K562 (cell line): ENCODE measurements around the gene VRK2.

Experiments
- CTCF ChIP-seq, 3 experiments: IDR thresholded peaks in 2 of 3; conservative IDR thresholded peaks in 1 of 3; 2 replicates each; pipeline ENCODE4 v1.5.1; 2011 to 2012; ENCODE audit warnings: low read length in 3 of 3, mild to moderate bottlenecking in 3 of 3, control low read depth in 2 of 3, improper control_type of control experiment in 1 of 3, inconsistent platforms in 1 of 3, low read depth in 1 of 3, mixed read lengths in 1 of 3, moderate library complexity in 1 of 3; ENCODE audit not compliant: insufficient read depth in 2 of 3
- EZH2 ChIP-seq: IDR thresholded peaks from 2 replicates; pipeline ENCODE4 v1.6.1; 2012; ENCODE audit warnings: low read depth, mild to moderate bottlenecking, inconsistent platforms, low read length, borderline replicate concordance
- FOXM1 ChIP-seq, 2 experiments: fragments of 450-650 bp in 1 of 2; sonication (generic) in 1 of 2; formaldehyde crosslinking in 1 of 2; IDR thresholded peaks; 2 replicates each; pipeline versions ENCODE4 v1.6.1 to v1.9.0; 2017 to 2022; ENCODE audit warnings: low read depth in 2 of 2, mild to moderate bottlenecking in 2 of 2, missing genetic modification reagents in 1 of 2, moderate library complexity in 1 of 2
- KDM1A ChIP-seq, 2 experiments: fragments of 450-650 bp; IDR thresholded peaks; 2 replicates each; pipeline ENCODE4 v1.6.1; 2016; ENCODE audit warnings: mild to moderate bottlenecking in 2 of 2
- YY1 ChIP-seq, 3 experiments: IDR thresholded peaks; 2 replicates each; pipeline ENCODE4 v1.6.1; 2011; ENCODE audit warnings: low read length in 2 of 3, mild to moderate bottlenecking in 2 of 3, moderate library complexity in 2 of 3, borderline replicate concordance in 1 of 3, control low read depth in 1 of 3, low read depth in 1 of 3; ENCODE audit not compliant: insufficient read depth in 3 of 3, insufficient replicate concordance in 2 of 3, control insufficient read depth in 1 of 3, insufficient read length in 1 of 3; ENCODE audit errors: extremely low read depth in 1 of 3
- ZNF318 ChIP-seq, 2 experiments: fragments of 450-650 bp; IDR thresholded peaks; 2 replicates each; pipeline ENCODE4 v1.6.1; 2016; ENCODE audit warnings: mild to moderate bottlenecking in 2 of 2, borderline replicate concordance in 1 of 2, low read depth in 1 of 2, moderate library complexity in 1 of 2
- TF ChIP-seq, protein P1 (sequence below): fragments of 250-450 bp; sonication (Bioruptor Pico); IDR thresholded peaks from 2 replicates; pipeline ENCODE4 v1.5.0; 2020; ENCODE audit warnings: mild to moderate bottlenecking, borderline replicate concordance
- TF ChIP-seq, protein P2 (sequence below): fragments of 450-650 bp; IDR thresholded peaks from 2 replicates; pipeline ENCODE4 v1.7.1; 2018; ENCODE audit warnings: mild to moderate bottlenecking, low read depth; ENCODE audit not compliant: partially characterized antibody
- TF ChIP-seq, protein P3 (sequence below): fragments of 450-650 bp; IDR thresholded peaks from 2 replicates; pipeline ENCODE4 v1.6.1; 2016; ENCODE audit warnings: missing biosample characterization, missing genetic modification characterization

GRCh38 chr2:58044145-58044544 is 2.5 kb upstream of the VRK2 start:
- TF ChIP-seq YY1 (IDR thresholded peaks at IDR 0.05; ENCODE audit: borderline replicate concordance in 1 of 3, control insufficient read depth in 1 of 3, extremely low read depth in 1 of 3, insufficient read depth in 3 of 3, insufficient read length in 1 of 3, insufficient replicate concordance in 2 of 3, low read depth in 1 of 3, low read length in 2 of 3) (peak in 1 of 3 experiments; percentile 17), EZH2 (no peak), CTCF (IDR thresholded peaks at IDR 0.05 in 2 of 3, conservative IDR thresholded peaks at IDR 0.05 in 1 of 3; ENCODE audit: insufficient read depth in 2 of 3, low read depth in 1 of 3, low read length in 3 of 3) (no peak), FOXM1 (IDR thresholded peaks at IDR 0.05; ENCODE audit: low read depth) (no peak), FOXM1 (CRISPR knock-in tag; IDR thresholded peaks at IDR 0.05; ENCODE audit: low read depth) (no peak), ZNF318 (IDR thresholded peaks at IDR 0.05; ENCODE audit: borderline replicate concordance in 1 of 2, low read depth in 1 of 2) (no peak), KDM1A (IDR thresholded peaks at IDR 0.05) (no peak)
- TF ChIP-seq, protein P1, sequence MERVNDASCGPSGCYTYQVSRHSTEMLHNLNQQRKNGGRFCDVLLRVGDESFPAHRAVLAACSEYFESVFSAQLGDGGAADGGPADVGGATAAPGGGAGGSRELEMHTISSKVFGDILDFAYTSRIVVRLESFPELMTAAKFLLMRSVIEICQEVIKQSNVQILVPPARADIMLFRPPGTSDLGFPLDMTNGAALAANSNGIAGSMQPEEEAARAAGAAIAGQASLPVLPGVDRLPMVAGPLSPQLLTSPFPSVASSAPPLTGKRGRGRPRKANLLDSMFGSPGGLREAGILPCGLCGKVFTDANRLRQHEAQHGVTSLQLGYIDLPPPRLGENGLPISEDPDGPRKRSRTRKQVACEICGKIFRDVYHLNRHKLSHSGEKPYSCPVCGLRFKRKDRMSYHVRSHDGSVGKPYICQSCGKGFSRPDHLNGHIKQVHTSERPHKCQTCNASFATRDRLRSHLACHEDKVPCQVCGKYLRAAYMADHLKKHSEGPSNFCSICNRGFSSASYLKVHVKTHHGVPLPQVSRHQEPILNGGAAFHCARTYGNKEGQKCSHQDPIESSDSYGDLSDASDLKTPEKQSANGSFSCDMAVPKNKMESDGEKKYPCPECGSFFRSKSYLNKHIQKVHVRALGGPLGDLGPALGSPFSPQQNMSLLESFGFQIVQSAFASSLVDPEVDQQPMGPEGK (CRISPR knock-in tag): no peak
- TF ChIP-seq, protein P2, sequence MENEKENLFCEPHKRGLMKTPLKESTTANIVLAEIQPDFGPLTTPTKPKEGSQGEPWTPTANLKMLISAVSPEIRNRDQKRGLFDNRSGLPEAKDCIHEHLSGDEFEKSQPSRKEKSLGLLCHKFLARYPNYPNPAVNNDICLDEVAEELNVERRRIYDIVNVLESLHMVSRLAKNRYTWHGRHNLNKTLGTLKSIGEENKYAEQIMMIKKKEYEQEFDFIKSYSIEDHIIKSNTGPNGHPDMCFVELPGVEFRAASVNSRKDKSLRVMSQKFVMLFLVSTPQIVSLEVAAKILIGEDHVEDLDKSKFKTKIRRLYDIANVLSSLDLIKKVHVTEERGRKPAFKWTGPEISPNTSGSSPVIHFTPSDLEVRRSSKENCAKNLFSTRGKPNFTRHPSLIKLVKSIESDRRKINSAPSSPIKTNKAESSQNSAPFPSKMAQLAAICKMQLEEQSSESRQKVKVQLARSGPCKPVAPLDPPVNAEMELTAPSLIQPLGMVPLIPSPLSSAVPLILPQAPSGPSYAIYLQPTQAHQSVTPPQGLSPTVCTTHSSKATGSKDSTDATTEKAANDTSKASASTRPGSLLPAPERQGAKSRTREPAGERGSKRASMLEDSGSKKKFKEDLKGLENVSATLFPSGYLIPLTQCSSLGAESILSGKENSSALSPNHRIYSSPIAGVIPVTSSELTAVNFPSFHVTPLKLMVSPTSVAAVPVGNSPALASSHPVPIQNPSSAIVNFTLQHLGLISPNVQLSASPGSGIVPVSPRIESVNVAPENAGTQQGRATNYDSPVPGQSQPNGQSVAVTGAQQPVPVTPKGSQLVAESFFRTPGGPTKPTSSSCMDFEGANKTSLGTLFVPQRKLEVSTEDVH: no peak
- TF ChIP-seq, protein P3, sequence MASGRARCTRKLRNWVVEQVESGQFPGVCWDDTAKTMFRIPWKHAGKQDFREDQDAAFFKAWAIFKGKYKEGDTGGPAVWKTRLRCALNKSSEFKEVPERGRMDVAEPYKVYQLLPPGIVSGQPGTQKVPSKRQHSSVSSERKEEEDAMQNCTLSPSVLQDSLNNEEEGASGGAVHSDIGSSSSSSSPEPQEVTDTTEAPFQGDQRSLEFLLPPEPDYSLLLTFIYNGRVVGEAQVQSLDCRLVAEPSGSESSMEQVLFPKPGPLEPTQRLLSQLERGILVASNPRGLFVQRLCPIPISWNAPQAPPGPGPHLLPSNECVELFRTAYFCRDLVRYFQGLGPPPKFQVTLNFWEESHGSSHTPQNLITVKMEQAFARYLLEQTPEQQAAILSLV (tag): no peak
